ENCODE data around the gene PDE6B.

Gene PDE6B

GRCh38 chr4:602559-602942, 22.8 kb upstream of the PDE6B start:
- Histone ChIP-seq H4K20me1 (ENCODE audit: low read depth, low read length) (no peaks in the 10 kb centered on the region), H3K9me3 (ENCODE audit: insufficient read depth, low read length) (no peaks in the 10 kb centered on the region), H2AFZ (ENCODE audit: low read depth, low read length, severe bottlenecking) (no peak overlapping the region), H3K9me2 (replicated peaks; ENCODE audit: insufficient read depth, low read length) (no peaks in the 10 kb centered on the region), H3K9ac (ENCODE audit: low read length) (no peak overlapping the region; the same call in 1 of the 2 replicates), H3F3A (ENCODE audit: insufficient read depth) (peaks cover 29% of the 10 kb centered on the region), H3K27ac (ENCODE audit: low read depth, low read length) (peak overlapping the region; percentile 97), H3K4me3 (ENCODE audit: insufficient read depth, low read length, poor library complexity, severe bottlenecking) (no peak overlapping the region), H3K79me2 (ENCODE audit: insufficient read depth, low read length) (no peaks in the 10 kb centered on the region), H3K27me3 (ENCODE audit: low read length) (no peaks in the 10 kb centered on the region), H3K4me2 (ENCODE audit: low read depth, low read length, poor library complexity, severe bottlenecking) (peak overlapping the region; percentile 82), H3K36me3 (ENCODE audit: low read length) (no peaks in the 10 kb centered on the region)
- TF ChIP-seq CTCF (IDR thresholded peaks at IDR 0.05; ENCODE audit: insufficient read depth, low read length, poor library complexity, severe bottlenecking) (peak; percentile 96), EZH2phosphoT487 (conservative IDR thresholded peaks at IDR 0.05; ENCODE audit: low read length) (no peak)

GRCh38 chr4:604131-604530, 21.2 kb upstream of the PDE6B start:
- Histone ChIP-seq H3K9ac (ENCODE audit: low read length) (peak overlapping the region; percentile 35), H3K27ac (ENCODE audit: low read depth, low read length) (peak overlapping the region; percentile 97)
- TF ChIP-seq EZH2phosphoT487 (conservative IDR thresholded peaks at IDR 0.05; ENCODE audit: low read length) (no peak), CTCF (IDR thresholded peaks at IDR 0.05; ENCODE audit: insufficient read depth, low read length, poor library complexity, severe bottlenecking) (no peak)

GRCh38 chr4:605702-606425, 19.5 kb upstream of the PDE6B start:
- Histone ChIP-seq H3K27ac (ENCODE audit: low read depth, low read length) (peak overlapping the region; percentile 67), H3K79me2 (ENCODE audit: insufficient read depth, low read length) (no peaks in the 10 kb centered on the region), H3K4me2 (ENCODE audit: low read depth, low read length, poor library complexity, severe bottlenecking) (peak overlapping the region; percentile 22), H4K20me1 (ENCODE audit: low read depth, low read length) (no peaks in the 10 kb centered on the region), H3F3A (ENCODE audit: insufficient read depth) (peaks cover 29% of the 10 kb centered on the region), H3K4me3 (ENCODE audit: insufficient read depth, low read length, poor library complexity, severe bottlenecking) (no peak overlapping the region), H3K27me3 (ENCODE audit: low read length) (no peaks in the 10 kb centered on the region), H3K9ac (ENCODE audit: low read length) (no peak overlapping the region; the same call in 1 of the 2 replicates), H3K36me3 (ENCODE audit: low read length) (no peaks in the 10 kb centered on the region), H3K9me2 (replicated peaks; ENCODE audit: insufficient read depth, low read length) (no peaks in the 10 kb centered on the region), H2AFZ (ENCODE audit: low read depth, low read length, severe bottlenecking) (no peak overlapping the region), H3K9me3 (ENCODE audit: insufficient read depth, low read length) (no peaks in the 10 kb centered on the region)
- TF ChIP-seq EZH2phosphoT487 (conservative IDR thresholded peaks at IDR 0.05; ENCODE audit: low read length) (no peak), CTCF (IDR thresholded peaks at IDR 0.05; ENCODE audit: insufficient read depth, low read length, poor library complexity, severe bottlenecking) (no peak)

More at GRCh38 chr4:604131-604530, 21.2 kb upstream of the PDE6B start:
- Histone ChIP-seq H3F3A (ENCODE audit: insufficient read depth) (peaks cover 29% of the 10 kb centered on the region), H3K27me3 (ENCODE audit: low read length) (no peaks in the 10 kb centered on the region), H3K79me2 (ENCODE audit: insufficient read depth, low read length) (no peaks in the 10 kb centered on the region), H3K4me2 (ENCODE audit: low read depth, low read length, poor library complexity, severe bottlenecking) (peak overlapping the region; percentile 82), H2AFZ (ENCODE audit: low read depth, low read length, severe bottlenecking) (peak overlapping the region; percentile 8), H4K20me1 (ENCODE audit: low read depth, low read length) (no peaks in the 10 kb centered on the region), H3K9me3 (ENCODE audit: insufficient read depth, low read length) (no peaks in the 10 kb centered on the region), H3K36me3 (ENCODE audit: low read length) (no peaks in the 10 kb centered on the region), H3K9me2 (replicated peaks; ENCODE audit: insufficient read depth, low read length) (no peaks in the 10 kb centered on the region), H3K4me3 (ENCODE audit: insufficient read depth, low read length, poor library complexity, severe bottlenecking) (peak overlapping the region; percentile 15)
